CD14-positive monocyte (primary cell): ENCODE measurements around the gene CENATAC. TPM values are rescaled to one million over a fixed set of nuclear protein-coding genes. Genes with fewer than 3 reads are reported as not detected.

Experiments
- DNase-seq, 3 donors: peaks; one replicate each; pipeline ENCODE4 v3.0.0-alpha.2; 2011 to 2022
- H2AFZ ChIP-seq: 2 replicates; pipeline ENCODE4 v1.6.0; 2012; ENCODE audit warnings: mild to moderate bottlenecking, low read depth, low read length, inconsistent platforms; ENCODE audit not compliant: insufficient read depth, poor library complexity, severe bottlenecking
- H3K27ac ChIP-seq, 2 donors: 1 replicate in 1 of 2; 2 replicates in 1 of 2; pipeline ENCODE4 v1.5.1; 2012 to 2013; ENCODE audit warnings: low read length in 2 of 2, control low read depth in 1 of 2, inconsistent platforms in 1 of 2, low read depth in 1 of 2, mild to moderate bottlenecking in 1 of 2
- H3K27me3 ChIP-seq, 2 donors: one replicate each; pipeline versions ENCODE4 v1.6.0 to v1.6.1; 2011 to 2013; ENCODE audit warnings: low read length in 2 of 2; ENCODE audit not compliant: control insufficient read depth in 2 of 2, insufficient read depth in 2 of 2
- H3K36me3 ChIP-seq, 2 donors: replicated peaks in 1 of 2; 1 replicate in 1 of 2; 2 replicates in 1 of 2; pipeline versions ENCODE4 v1.5.1 to v1.6.1; 2012 to 2013; ENCODE audit warnings: low read length in 2 of 2, control low read depth in 1 of 2, inconsistent platforms in 1 of 2, mild to moderate bottlenecking in 1 of 2; ENCODE audit not compliant: insufficient read depth in 2 of 2, control insufficient read depth in 1 of 2
- H3K4me1 ChIP-seq, 2 donors: 1 replicate in 1 of 2; 2 replicates in 1 of 2; pipeline versions ENCODE4 v1.5.1 to v1.6.1; 2012 to 2013; ENCODE audit warnings: low read length in 2 of 2, control low read depth in 1 of 2, inconsistent platforms in 1 of 2, mild to moderate bottlenecking in 1 of 2, moderate library complexity in 1 of 2; ENCODE audit not compliant: insufficient read depth in 2 of 2, control insufficient read depth in 1 of 2
- H3K4me2 ChIP-seq: replicated peaks from 2 replicates; pipeline ENCODE3; 2012; ENCODE audit warnings: low read length, moderate library complexity, mild to moderate bottlenecking; ENCODE audit not compliant: poor library complexity, severe bottlenecking; ENCODE audit errors: extremely low read depth
- H3K4me3 ChIP-seq, 3 experiments: fragments of 200-600 bp in 1 of 3; sonication (generic) in 1 of 3; replicated peaks in 1 of 3; 1 replicate in 2 of 3; 2 replicates in 1 of 3; pipeline ENCODE4 v1.5.1; 2011 to 2013; ENCODE audit warnings: low read length in 3 of 3, mild to moderate bottlenecking in 3 of 3, control low read depth in 2 of 3, low read depth in 2 of 3, inconsistent platforms in 1 of 3, moderate library complexity in 1 of 3
- H3K79me2 ChIP-seq: 2 replicates; pipeline ENCODE4 v1.6.0; 2012; ENCODE audit warnings: mild to moderate bottlenecking, control low read depth, inconsistent platforms, low read length, moderate library complexity; ENCODE audit not compliant: insufficient read depth
- H3K9ac ChIP-seq: 2 replicates; pipeline ENCODE4 v1.6.0; 2017; ENCODE audit warnings: low read length, mild to moderate bottlenecking; ENCODE audit not compliant: insufficient read depth, poor library complexity, severe bottlenecking
- H3K9me3 ChIP-seq, 2 donors: replicated peaks in 1 of 2; 1 replicate in 1 of 2; 2 replicates in 1 of 2; pipeline versions ENCODE4 v1.5.1 to v1.6.1; 2012 to 2013; ENCODE audit warnings: low read length in 2 of 2, control low read depth in 1 of 2; ENCODE audit not compliant: control insufficient read depth in 1 of 2, insufficient read depth in 1 of 2
- H4K20me1 ChIP-seq: 2 replicates; pipeline ENCODE4 v1.6.0; 2012; ENCODE audit warnings: mild to moderate bottlenecking, low read length, control low read depth, moderate library complexity; ENCODE audit not compliant: insufficient read depth
- H3K27ac Mint-ChIP-seq, 7 donors: one replicate each; pipeline ENCODE4 v1.8.0; 2020; ENCODE audit warnings: mild to moderate bottlenecking in 7 of 7, mixed read lengths in 7 of 7, moderate library complexity in 6 of 7, inconsistent platforms in 2 of 7
- H3K27me3 Mint-ChIP-seq, 3 donors: one replicate each; pipeline ENCODE4 v1.8.0; 2021 to 2022; ENCODE audit warnings: low read depth in 3 of 3, mild to moderate bottlenecking in 3 of 3, mixed read lengths in 3 of 3, moderate library complexity in 3 of 3, inconsistent platforms in 1 of 3
- H3K36me3 Mint-ChIP-seq, 2 donors: one replicate each; pipeline ENCODE4 v1.8.0; 2020; ENCODE audit warnings: mixed read lengths in 2 of 2, inconsistent platforms in 1 of 2, mild to moderate bottlenecking in 1 of 2
- H3K4me1 Mint-ChIP-seq: one replicate; pipeline ENCODE4 v1.8.0; 2020; ENCODE audit warnings: mild to moderate bottlenecking, mixed read lengths
- H3K4me3 Mint-ChIP-seq, 2 donors: one replicate each; pipeline ENCODE4 v1.8.0; 2020; ENCODE audit warnings: mild to moderate bottlenecking in 2 of 2, mixed read lengths in 2 of 2, moderate library complexity in 1 of 2
- H3K9me3 Mint-ChIP-seq, 7 donors: one replicate each; pipeline ENCODE4 v1.8.0; 2020 to 2022; ENCODE audit warnings: mixed read lengths in 7 of 7, mild to moderate bottlenecking in 6 of 7, moderate library complexity in 6 of 7, inconsistent platforms in 2 of 7
- CTCF ChIP-seq: fragments of 200-600 bp; IDR thresholded peaks from one replicate; pipeline ENCODE4 v1.8.0; 2022; ENCODE audit warnings: antibody characterized with exemption, mild to moderate bottlenecking
- WGBS: methylation state at CpG from one replicate; pipeline ENCODE4 v1.1.5; 2013; ENCODE audit warnings: missing lambda C conversion rate; ENCODE audit not compliant: insufficient coverage; 5-methylcytosine and 5-hydroxymethylcytosine counted together
- intact Hi-C, 2 donors: fragments of 100-400 bp; cut with micrococcal nuclease; formaldehyde crosslinking; loops; one replicate each; pipeline versions ENCODE4 v1.15.0 to v1.15.1; 2023
- polyA plus RNA-seq, 3 donors: library from polyadenylated mRNA; depleted of rRNA in 1 of 3; unstranded in 2 of 3; stranded (reverse) in 1 of 3; fragments of 300-500 nt in 2 of 3; fragments of >200 nt in 1 of 3; fragmentation: Illumina TruSeq in 2 of 3; gene quantifications; 1 replicate in 2 of 3; 2 replicates in 1 of 3; pipeline ENCODE4 v1.2.3, GENCODE V29; 2012 to 2021

The CENATAC gene
- polyA plus RNA-seq, 3 donors, result 2.7 to 47.8 (median 4.1) TPM

DNA sequence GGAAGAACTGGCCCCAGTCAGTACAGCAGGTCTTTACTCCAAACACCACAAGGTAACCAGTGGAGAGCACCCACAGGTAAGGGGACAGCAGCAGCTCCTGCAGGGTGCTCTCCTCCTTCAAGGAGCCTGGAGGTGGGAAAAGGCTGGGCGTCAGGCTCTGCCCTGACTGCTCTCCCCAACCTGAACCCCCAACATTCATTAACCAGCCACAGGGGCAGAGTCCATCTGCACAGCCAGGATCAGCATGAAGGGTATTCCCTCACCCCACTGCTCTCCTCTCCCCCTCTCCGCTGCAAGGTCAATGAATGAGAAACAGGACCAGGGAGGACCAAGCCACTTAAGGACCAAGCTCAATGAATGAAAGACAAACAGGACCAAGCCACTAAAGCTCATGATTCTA, 29.0 kb downstream of the CENATAC start:
- Histone ChIP-seq H4K20me1 (no peaks in the 10 kb centered on the region), H3K4me2 (no peak overlapping the region), H3K27ac (no peak overlapping the region), H3K4me3 (no peak overlapping the region), H3K36me3 (peaks cover 33 to 46% of the 10 kb centered on the region in 2 donors), H3K4me1 (peaks cover 8 to 15% of the 10 kb centered on the region in 2 donors), H3K27me3 (no peaks in the 10 kb centered on the region), H2AFZ (no peak overlapping the region), H3K9ac (no peak overlapping the region), H3K9me3 (no peaks in the 10 kb centered on the region), H3K79me2 (peaks cover 9% of the 10 kb centered on the region)
- Mint-ChIP-seq H3K36me3 (peaks cover 41 to 47% of the 10 kb centered on the region in 2 donors), H3K4me3 (no peak overlapping the region), H3K27me3 (no peaks in the 10 kb centered on the region), H3K9me3 (no peaks in the 10 kb centered on the region), H3K4me1 (peaks cover 16% of the 10 kb centered on the region), H3K27ac (peak overlapping the region in 1 of 7 donors; percentile 57)
- WGBS, result 83% methylated on average over 1 of the region's 2 CpGs
- TF ChIP-seq CTCF, result no peak
- DNase-seq, result no peak
- intact Hi-C loops, result no loop called here

- no peaks in the 10 kb centered on the region for H3K27me3 Mint-ChIP-seq
- Histone ChIP-seq H2AFZ (no peak overlapping the region), H3K4me1 (peaks cover 8 to 15% of the 10 kb centered on the region in 2 donors), H3K4me3 (no peak overlapping the region), H3K36me3 (peaks cover 26 to 38% of the 10 kb centered on the region in 2 donors), H4K20me1 (no peaks in the 10 kb centered on the region), H3K27me3 (no peaks in the 10 kb centered on the region), H3K4me2 (no peak overlapping the region), H3K9ac (no peak overlapping the region), H3K9me3 (no peaks in the 10 kb centered on the region), H3K27ac (no peak overlapping the region), H3K79me2 (peaks cover 9% of the 10 kb centered on the region)
- H3K4me3 Mint-ChIP-seq, result no peak overlapping the region
- DNase-seq, result no peak
- H3K36me3 Mint-ChIP-seq, result peaks cover 34 to 39% of the 10 kb centered on the region in 2 donors
- no peak for TF ChIP-seq CTCF
- H3K27ac Mint-ChIP-seq, result no peak overlapping the region
- intact Hi-C loops, result no loop called here
- no peaks in the 10 kb centered on the region for H3K9me3 Mint-ChIP-seq
- WGBS, result 98% methylated on average over 5 of the region's 9 CpGs
- H3K4me1 Mint-ChIP-seq, result peaks cover 16% of the 10 kb centered on the region
Observed at GRCh38 chr11:119027561-119028345, 29.8 kb downstream of the CENATAC start.
